Measurements from ENCODE around the gene SWAP70.

DNA sequence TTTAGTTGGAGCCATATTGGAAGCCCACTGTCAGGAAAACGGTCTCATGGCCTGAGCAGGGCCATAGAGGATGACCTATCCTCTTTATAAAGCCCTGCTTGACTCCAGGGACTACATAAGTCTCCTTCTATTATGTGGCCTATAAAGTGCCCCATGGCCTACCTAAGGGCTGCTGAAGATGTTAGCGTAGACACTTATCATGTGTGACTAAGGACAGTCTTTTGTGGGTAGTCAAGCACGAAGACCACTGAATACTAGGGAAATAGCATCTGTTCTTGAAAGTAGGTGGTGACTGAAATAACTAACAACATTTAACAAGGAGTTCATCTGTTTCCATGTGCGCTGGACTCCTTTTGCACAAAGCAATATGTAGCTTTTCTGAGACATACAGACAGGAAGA is 117.1 kb downstream of the SWAP70 start:
- TF ChIP-seq, protein P1, sequence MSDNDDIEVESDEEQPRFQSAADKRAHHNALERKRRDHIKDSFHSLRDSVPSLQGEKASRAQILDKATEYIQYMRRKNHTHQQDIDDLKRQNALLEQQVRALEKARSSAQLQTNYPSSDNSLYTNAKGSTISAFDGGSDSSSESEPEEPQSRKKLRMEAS (IDR thresholded peaks at IDR 0.05; ENCODE audit: low read depth, low read length): no peak
- TF ChIP-seq, protein P2, sequence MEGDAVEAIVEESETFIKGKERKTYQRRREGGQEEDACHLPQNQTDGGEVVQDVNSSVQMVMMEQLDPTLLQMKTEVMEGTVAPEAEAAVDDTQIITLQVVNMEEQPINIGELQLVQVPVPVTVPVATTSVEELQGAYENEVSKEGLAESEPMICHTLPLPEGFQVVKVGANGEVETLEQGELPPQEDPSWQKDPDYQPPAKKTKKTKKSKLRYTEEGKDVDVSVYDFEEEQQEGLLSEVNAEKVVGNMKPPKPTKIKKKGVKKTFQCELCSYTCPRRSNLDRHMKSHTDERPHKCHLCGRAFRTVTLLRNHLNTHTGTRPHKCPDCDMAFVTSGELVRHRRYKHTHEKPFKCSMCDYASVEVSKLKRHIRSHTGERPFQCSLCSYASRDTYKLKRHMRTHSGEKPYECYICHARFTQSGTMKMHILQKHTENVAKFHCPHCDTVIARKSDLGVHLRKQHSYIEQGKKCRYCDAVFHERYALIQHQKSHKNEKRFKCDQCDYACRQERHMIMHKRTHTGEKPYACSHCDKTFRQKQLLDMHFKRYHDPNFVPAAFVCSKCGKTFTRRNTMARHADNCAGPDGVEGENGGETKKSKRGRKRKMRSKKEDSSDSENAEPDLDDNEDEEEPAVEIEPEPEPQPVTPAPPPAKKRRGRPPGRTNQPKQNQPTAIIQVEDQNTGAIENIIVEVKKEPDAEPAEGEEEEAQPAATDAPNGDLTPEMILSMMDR (IDR thresholded peaks at IDR 0.05; ENCODE audit: low read depth, low read length): no peak
- TF ChIP-seq POLR2A (IDR thresholded peaks at IDR 0.05; ENCODE audit: extremely low read depth, insufficient read length): no peak
- no peak for TF ChIP-seq MYC (IDR thresholded peaks at IDR 0.05; ENCODE audit: low read depth, low read length)
